OCI-LY3 (cell line): ENCODE data around the gene QDPR.

Experiments
- CTCF ChIP-seq: fragments of 200-600, 300-600 bp; sonication (generic); IDR thresholded peaks from 2 replicates; pipeline ENCODE4 v1.5.1; 2014; ENCODE audit warnings: antibody characterized with exemption, low read length, low read depth
- EZH2phosphoT487 ChIP-seq: fragments of 200-600 bp; shearing (Covaris generic); IDR thresholded peaks from 2 replicates; pipeline ENCODE4 v1.6.1; 2018; ENCODE audit warnings: antibody characterized with exemption, mixed run types, low read depth

GRCh38 chr4:17476853-17477252, 35.0 kb downstream of the QDPR start:
- TF ChIP-seq CTCF (no peak), EZH2phosphoT487 (no peak)
